Measurements from ENCODE around the gene DHRS2. TPM values are rescaled to one million over a fixed set of nuclear protein-coding genes. Genes with fewer than 3 reads are reported as not detected.

Gene DHRS2
- total and polyA plus RNA-seq, 2 of the 13 experiments (the other 11 are each of a cell fraction or from before 2014, with no cell fraction given) = 1,621 to 3,021 TPM

DNA sequence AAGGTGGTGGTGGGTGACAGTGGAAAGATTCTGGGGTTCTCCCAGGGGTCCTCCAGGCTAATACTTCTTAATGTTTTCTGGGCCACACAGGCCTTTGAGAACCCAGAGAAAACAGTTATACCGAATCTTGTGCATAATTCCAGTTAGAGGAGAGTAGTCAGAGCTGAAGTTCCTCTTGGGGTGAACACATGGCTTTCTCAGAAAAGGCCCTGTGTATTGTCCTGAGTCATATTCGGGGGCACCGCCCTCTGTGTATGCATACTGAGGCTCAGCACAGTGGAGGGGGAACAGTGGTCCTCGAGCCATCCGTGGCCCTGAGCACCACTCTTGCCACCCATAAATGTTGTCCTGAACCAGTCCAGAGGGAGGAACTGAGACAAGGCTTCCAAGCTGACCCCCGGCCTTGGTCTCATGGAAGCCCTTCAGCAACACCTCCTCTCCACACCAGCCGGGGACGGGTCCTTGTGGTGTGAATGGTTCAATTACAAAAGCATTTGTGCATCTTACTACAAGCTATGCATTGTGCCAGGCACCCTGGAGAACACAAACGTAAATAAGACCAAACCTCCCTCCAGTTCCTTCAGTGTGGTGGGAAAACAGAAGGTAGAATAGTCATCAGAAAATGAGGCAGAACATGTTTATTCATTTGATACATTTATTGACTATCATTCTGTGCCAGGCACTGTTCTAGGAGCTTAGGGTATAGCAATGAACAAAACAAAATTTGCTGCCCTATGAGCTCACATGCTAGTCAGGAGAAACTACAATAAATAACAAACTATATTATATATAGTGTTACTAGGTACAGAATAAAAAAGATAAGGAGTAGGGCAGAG is 9.9 kb downstream of the DHRS2 start (continued):
- TF ChIP-seq, protein P1, sequence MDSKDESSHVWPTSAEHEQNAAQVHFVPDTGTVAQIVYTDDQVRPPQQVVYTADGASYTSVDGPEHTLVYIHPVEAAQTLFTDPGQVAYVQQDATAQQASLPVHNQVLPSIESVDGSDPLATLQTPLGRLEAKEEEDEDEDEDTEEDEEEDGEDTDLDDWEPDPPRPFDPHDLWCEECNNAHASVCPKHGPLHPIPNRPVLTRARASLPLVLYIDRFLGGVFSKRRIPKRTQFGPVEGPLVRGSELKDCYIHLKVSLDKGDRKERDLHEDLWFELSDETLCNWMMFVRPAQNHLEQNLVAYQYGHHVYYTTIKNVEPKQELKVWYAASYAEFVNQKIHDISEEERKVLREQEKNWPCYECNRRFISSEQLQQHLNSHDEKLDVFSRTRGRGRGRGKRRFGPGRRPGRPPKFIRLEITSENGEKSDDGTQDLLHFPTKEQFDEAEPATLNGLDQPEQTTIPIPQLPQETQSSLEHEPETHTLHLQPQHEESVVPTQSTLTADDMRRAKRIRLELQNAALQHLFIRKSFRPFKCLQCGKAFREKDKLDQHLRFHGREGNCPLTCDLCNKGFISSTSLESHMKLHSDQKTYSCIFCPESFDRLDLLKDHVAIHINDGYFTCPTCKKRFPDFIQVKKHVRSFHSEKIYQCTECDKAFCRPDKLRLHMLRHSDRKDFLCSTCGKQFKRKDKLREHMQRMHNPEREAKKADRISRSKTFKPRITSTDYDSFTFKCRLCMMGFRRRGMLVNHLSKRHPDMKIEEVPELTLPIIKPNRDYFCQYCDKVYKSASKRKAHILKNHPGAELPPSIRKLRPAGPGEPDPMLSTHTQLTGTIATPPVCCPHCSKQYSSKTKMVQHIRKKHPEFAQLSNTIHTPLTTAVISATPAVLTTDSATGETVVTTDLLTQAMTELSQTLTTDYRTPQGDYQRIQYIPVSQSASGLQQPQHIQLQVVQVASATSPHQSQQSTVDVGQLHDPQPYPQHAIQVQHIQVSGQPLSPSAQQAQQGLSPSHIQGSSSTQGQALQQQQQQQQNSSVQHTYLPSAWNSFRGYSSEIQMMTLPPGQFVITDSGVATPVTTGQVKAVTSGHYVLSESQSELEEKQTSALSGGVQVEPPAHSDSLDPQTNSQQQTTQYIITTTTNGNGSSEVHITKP (CRISPR knock-in tag; IDR thresholded peaks at IDR 0.05; ENCODE audit: low read depth) = no peak
- TF ChIP-seq NCOA1 (CRISPR knock-in tag; IDR thresholded peaks at IDR 0.05) (peak; percentile 67), FOXC1 (CRISPR knock-in tag; IDR thresholded peaks at IDR 0.05; ENCODE audit: borderline replicate concordance) (peak; percentile 60; the same call in 1 of the 2 replicates), ZNF780A (CRISPR knock-in tag; IDR thresholded peaks at IDR 0.05) (no peak; the same call in 1 of the 2 replicates), FLYWCH1 (CRISPR knock-in tag; IDR thresholded peaks at IDR 0.05) (0 out of 2 replicates have a peak, but pooled peaks have one; percentile 78), CBFB (CRISPR knock-in tag; IDR thresholded peaks at IDR 0.05) (no peak), GATAD1 (CRISPR knock-in tag; IDR thresholded peaks at IDR 0.05) (no peak), ZNF383 (CRISPR knock-in tag; IDR thresholded peaks at IDR 0.05; ENCODE audit: borderline replicate concordance) (no peak), KMT2A (CRISPR knock-in tag; IDR thresholded peaks at IDR 0.05) (no peak), IRX3 (CRISPR knock-in tag; IDR thresholded peaks at IDR 0.05; ENCODE audit: borderline replicate concordance, low read depth) (no peak)
- TF ChIP-seq, protein P2, sequence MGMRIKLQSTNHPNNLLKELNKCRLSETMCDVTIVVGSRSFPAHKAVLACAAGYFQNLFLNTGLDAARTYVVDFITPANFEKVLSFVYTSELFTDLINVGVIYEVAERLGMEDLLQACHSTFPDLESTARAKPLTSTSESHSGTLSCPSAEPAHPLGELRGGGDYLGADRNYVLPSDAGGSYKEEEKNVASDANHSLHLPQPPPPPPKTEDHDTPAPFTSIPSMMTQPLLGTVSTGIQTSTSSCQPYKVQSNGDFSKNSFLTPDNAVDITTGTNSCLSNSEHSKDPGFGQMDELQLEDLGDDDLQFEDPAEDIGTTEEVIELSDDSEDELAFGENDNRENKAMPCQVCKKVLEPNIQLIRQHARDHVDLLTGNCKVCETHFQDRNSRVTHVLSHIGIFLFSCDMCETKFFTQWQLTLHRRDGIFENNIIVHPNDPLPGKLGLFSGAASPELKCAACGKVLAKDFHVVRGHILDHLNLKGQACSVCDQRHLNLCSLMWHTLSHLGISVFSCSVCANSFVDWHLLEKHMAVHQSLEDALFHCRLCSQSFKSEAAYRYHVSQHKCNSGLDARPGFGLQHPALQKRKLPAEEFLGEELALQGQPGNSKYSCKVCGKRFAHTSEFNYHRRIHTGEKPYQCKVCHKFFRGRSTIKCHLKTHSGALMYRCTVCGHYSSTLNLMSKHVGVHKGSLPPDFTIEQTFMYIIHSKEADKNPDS (CRISPR knock-in tag; IDR thresholded peaks at IDR 0.05) = 0 out of 2 replicates have a peak, but pooled peaks have one; percentile 19
- TF ChIP-seq, protein P3, sequence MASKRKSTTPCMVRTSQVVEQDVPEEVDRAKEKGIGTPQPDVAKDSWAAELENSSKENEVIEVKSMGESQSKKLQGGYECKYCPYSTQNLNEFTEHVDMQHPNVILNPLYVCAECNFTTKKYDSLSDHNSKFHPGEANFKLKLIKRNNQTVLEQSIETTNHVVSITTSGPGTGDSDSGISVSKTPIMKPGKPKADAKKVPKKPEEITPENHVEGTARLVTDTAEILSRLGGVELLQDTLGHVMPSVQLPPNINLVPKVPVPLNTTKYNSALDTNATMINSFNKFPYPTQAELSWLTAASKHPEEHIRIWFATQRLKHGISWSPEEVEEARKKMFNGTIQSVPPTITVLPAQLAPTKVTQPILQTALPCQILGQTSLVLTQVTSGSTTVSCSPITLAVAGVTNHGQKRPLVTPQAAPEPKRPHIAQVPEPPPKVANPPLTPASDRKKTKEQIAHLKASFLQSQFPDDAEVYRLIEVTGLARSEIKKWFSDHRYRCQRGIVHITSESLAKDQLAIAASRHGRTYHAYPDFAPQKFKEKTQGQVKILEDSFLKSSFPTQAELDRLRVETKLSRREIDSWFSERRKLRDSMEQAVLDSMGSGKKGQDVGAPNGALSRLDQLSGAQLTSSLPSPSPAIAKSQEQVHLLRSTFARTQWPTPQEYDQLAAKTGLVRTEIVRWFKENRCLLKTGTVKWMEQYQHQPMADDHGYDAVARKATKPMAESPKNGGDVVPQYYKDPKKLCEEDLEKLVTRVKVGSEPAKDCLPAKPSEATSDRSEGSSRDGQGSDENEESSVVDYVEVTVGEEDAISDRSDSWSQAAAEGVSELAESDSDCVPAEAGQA (IDR thresholded peaks at IDR 0.05; ENCODE audit: low read depth) = no peak
- TF ChIP-seq, protein P3 (CRISPR knock-in tag; IDR thresholded peaks at IDR 0.05; ENCODE audit: borderline replicate concordance) = peak; percentile 70; the same call in 1 of the 2 replicates
- TF ChIP-seq, protein P4, sequence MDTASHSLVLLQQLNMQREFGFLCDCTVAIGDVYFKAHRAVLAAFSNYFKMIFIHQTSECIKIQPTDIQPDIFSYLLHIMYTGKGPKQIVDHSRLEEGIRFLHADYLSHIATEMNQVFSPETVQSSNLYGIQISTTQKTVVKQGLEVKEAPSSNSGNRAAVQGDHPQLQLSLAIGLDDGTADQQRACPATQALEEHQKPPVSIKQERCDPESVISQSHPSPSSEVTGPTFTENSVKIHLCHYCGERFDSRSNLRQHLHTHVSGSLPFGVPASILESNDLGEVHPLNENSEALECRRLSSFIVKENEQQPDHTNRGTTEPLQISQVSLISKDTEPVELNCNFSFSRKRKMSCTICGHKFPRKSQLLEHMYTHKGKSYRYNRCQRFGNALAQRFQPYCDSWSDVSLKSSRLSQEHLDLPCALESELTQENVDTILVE (CRISPR knock-in tag; IDR thresholded peaks at IDR 0.05) = no peak

Data from HepG2 (cell line).